ENCODE data around the gene KLF2.
"Not testable (repeated sequence)": the region's sequence is repeated elsewhere in the genome, so short reads cannot be mapped to it uniquely, and the experiment has no call there.

The KLF2 gene

GRCh38 chr19:16338470-16339360, 14.1 kb downstream of the KLF2 start:
- no peak for DNase-seq

GRCh38 chr19:16339361-16339725, 14.7 kb downstream of the KLF2 start:
- no peak for DNase-seq

- DNase-seq, result no peak
Measured at GRCh38 chr19:16340092-16340491, 15.5 kb downstream of the KLF2 start.

GRCh38 chr19:16340654-16341053, 16.0 kb downstream of the KLF2 start:
- DNase-seq, result no peak

GRCh38 chr19:16342002-16342715, 17.5 kb downstream of the KLF2 start:
- DNase-seq, result no peak

GRCh38 chr19:16343156-16343555, 18.5 kb downstream of the KLF2 start:
- DNase-seq, result no peak

- no peak for DNase-seq
Measured at GRCh38 chr19:16345457-16345856, 20.8 kb downstream of the KLF2 start.

GRCh38 chr19:16347099-16347498, 22.5 kb downstream of the KLF2 start:
- DNase-seq, result not testable (repeated sequence)

- no peak for DNase-seq
Measured at GRCh38 chr19:16347706-16348105, 23.1 kb downstream of the KLF2 start.

GRCh38 chr19:16349551-16350152, 25.0 kb downstream of the KLF2 start:
- no peak for DNase-seq

GRCh38 chr19:16351133-16351809, 26.6 kb downstream of the KLF2 start:
- DNase-seq, result peak; percentile 13

- DNase-seq, result no peak
Measured at GRCh38 chr19:16355293-16356043, 30.8 kb downstream of the KLF2 start.

GRCh38 chr19:16358456-16358855, 33.8 kb downstream of the KLF2 start:
- DNase-seq, result no peak

- no peak for DNase-seq
Measured at GRCh38 chr19:16359074-16359473, 34.4 kb downstream of the KLF2 start.

GRCh38 chr19:16359964-16360363, 35.3 kb downstream of the KLF2 start:
- no peak for DNase-seq

GRCh38 chr19:16360738-16361137, 36.1 kb downstream of the KLF2 start:
- no peak for DNase-seq

GRCh38 chr19:16361254-16361653, 36.6 kb downstream of the KLF2 start:
- no peak for DNase-seq

GRCh38 chr19:16361926-16362325, 37.3 kb downstream of the KLF2 start:
- DNase-seq, result no peak

GRCh38 chr19:16363133-16363851, 38.7 kb downstream of the KLF2 start:
- DNase-seq, result no peak

GRCh38 chr19:16363852-16364230, 39.2 kb downstream of the KLF2 start:
- no peak for DNase-seq

GRCh38 chr19:16364231-16364865, 39.7 kb downstream of the KLF2 start:
- no peak for DNase-seq
